ENCODE results near the gene OIT3.
A peak's percentile ranks its signal among the peaks of the same experiment; 100 is the strongest.

- TF ChIP-seq CTCF (IDR thresholded peaks at IDR 0.05) (peak; percentile 65), EZH2 (IDR thresholded peaks at IDR 0.05) (no peak)
Observed at GRCh38 chr10:72875250-72876055, 18.1 kb upstream of the OIT3 start.
